SK-MEL-5 (cell line): ENCODE results near the gene CHST2. TPM values are rescaled to one million over a fixed set of nuclear protein-coding genes. Genes with fewer than 3 reads are reported as not detected.
A peak's percentile ranks its signal among the peaks of the same experiment; 100 is the strongest.
"Not testable (repeated sequence)": the region's sequence is repeated elsewhere in the genome, so short reads cannot be mapped to it uniquely, and the experiment has no call there.

Experiments used
- DNase-seq: peaks from one replicate; pipeline ENCODE4 v3.0.0-alpha.2; 2016; ENCODE audit warnings: low read depth, low spot score
- in situ Hi-C: cut with HindIII; loops from 2 replicates; pipeline ENCODE4 v1.10.0; 2016; ENCODE audit warnings: low sequenced_read_pairs, high pct_unique_total_duplicates, low pct_unique_long_range_greater_than_20kb
- polyA plus RNA-seq, 2 experiments: library from polyadenylated mRNA; depleted of rRNA; stranded (reverse); fragments of >200 nt; gene quantifications; 2 replicates each; pipeline ENCODE4 v1.2.3, GENCODE V29; 2015
- total RNA-seq: library from RNA; depleted of rRNA; stranded (reverse); fragments of >200 nt; shearing (Covaris generic); gene quantifications from 2 replicates; pipeline ENCODE4 v1.2.3, GENCODE V29; 2014; rRNA removed

Gene CHST2, protein sequence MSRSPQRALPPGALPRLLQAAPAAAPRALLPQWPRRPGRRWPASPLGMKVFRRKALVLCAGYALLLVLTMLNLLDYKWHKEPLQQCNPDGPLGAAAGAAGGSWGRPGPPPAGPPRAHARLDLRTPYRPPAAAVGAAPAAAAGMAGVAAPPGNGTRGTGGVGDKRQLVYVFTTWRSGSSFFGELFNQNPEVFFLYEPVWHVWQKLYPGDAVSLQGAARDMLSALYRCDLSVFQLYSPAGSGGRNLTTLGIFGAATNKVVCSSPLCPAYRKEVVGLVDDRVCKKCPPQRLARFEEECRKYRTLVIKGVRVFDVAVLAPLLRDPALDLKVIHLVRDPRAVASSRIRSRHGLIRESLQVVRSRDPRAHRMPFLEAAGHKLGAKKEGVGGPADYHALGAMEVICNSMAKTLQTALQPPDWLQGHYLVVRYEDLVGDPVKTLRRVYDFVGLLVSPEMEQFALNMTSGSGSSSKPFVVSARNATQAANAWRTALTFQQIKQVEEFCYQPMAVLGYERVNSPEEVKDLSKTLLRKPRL
- 3.6 and 4.3 TPM in 2 replicates for total RNA-seq
- 11.3 and 12.9 TPM in 2 replicates for polyA plus RNA-seq (2015; cell fraction: cytosol; rRNA removed)
- 2.7 and 3.9 TPM in 2 replicates for polyA plus RNA-seq (2015; cell fraction: nucleus; rRNA removed)

DNA sequence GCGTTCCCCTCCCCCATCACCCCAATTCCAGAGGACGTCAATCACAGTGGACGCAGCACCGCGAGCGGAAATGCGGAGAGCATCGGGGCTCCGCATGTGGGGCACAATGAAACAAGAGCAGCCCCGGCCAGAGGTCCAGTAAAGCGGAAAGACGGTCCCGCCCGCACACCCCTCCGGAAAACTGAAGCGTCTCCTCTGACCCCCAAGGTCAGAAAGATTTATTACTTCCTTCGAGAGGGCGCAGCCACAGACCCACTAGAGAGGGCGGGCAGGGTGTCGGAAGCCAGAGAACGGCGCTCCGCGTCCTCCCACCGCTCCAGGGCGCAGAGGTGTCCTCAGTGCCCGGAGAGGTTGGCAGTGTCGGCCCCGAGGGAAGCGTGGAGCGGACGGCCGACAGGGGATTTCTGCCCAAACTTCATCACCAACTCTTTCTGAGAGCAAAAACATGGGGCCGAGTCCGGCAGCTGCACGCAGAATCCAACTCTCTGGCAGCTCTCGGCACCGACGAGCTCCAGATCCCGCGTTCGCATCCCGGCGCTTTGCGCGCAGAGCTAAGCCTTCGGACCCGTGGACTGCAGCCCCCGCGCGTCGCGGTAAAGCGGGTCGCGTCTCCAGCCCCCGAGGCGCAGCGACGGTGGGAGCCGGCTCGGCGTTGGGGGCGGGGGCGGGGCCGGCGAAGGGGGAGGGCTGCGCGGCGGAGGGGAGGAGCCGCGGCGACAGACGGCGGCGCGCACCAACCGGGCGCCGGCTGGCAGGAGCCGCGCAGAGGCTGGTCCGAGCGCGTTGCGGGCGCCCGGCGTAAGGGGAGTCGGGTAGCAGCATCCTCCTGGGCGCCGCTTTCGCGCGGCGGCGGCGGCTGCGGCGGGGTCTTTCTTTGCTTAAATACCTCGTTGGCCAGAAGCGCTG is at the start of gene CHST2:
CHST2 (plus strand) TSS at position 763 of the 906 bp plus-strand sequence. CDS start 1,046 bp downstream, outside the sequence.
- in situ Hi-C loops: no loop called here
- DNase-seq: peak; percentile 72

DNA sequence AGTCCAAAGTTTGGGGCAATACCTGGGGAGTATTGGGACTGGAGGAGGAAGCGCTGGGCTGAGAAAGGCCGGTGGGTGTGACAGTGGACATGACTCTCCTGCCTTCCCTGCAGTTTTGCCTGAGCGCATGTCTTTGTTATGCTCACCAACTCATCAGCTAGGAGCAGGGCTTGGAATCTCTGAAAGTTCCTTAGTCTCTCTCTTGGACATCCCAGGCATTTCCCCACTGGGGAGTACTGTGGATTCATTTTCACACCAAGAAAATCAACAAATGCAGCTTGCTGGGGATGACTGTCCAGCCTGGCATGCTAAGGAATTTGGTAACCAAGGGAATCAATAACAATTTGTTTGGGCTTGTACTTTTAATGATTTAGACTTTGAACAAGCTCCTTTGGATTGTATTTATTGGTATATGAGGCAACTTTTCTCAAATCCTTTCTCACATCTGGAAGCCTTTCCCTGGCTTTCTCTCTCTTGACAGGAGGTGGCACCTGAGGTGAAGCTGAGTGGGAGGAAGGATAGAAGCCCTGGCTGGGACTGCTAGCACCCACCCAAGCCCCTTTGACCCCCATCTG is 48.5 kb upstream of the CHST2 start:
- no peak for DNase-seq
- in situ Hi-C loops: no loop called here

DNA sequence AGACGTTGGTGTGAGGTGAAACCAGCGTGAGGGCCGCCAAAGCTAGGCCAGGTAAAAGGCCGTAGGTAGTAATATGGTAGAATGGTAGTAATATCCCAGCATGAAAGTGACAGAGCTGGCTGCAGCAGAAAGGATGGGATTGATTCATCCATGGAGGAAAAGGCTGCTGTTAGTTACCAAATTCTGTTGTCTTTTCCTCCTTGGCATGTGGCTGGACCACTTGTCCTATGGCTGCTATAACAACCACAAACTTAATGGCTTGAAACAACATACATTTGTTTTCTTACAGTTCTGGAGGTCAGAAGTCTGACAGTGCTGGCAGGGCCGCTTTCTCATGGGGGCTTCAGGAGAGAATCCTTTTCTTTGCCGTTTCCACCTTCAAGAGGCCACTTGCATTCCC is 47.8 kb upstream of the CHST2 start:
- in situ Hi-C loops: no loop called here
- DNase-seq: no peak

DNA sequence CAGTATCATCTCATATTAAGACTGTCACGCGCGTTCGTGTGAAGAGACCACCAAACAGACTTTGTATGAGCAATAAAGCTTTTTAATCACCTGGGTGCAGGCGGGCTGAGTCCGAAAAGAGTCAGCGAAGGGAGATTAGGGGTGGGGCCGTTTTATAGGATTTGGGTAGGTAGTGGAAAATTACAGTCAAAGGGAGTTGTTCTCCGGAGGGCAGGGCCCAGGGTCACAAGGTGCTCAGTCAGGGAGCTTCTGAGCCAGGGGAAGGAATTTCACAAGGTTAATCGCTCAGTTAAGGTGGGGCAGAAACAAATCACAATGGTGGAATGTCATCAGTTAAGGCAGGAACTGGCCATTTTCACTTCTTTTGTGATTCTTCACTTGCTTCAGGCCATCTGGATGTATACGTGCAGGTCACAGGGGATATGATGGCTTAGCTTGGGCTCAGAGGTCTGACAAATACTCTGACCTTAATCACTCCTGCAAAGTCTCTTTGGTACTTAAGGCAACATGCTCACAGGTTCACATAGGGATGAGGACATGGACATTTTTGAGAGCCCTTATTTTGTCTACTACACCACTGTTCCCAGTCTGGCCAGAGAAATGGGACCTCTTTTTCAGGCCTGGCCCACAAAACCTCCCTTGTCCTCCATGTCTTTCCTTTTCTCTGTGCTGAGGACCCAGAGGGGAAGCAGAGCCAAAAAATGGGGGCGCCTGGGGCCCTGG is 47.1 kb upstream of the CHST2 start:
- DNase-seq, in situ Hi-C loops: not testable (repeated sequence)

DNA sequence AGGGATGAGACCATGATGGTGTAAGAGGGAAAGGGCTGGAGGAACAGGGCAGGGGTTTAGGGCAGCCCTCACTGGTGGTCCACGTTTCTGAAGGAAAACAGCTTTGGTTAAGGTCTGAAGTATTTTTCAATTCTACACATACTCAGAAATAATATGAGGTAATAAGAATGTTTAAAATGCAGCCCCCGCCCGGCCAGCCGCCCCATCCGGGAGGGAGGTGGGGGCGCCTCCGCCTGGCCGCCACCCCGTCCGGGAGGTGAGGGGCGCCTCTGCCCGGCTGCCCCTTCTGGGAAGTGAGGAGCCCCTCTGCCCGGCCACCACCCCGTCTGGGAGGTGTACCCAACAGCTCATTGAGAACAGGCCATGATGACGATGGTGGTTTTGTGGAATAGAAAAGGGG is 46.0 kb upstream of the CHST2 start:
- in situ Hi-C loops, DNase-seq: not testable (repeated sequence)

DNA sequence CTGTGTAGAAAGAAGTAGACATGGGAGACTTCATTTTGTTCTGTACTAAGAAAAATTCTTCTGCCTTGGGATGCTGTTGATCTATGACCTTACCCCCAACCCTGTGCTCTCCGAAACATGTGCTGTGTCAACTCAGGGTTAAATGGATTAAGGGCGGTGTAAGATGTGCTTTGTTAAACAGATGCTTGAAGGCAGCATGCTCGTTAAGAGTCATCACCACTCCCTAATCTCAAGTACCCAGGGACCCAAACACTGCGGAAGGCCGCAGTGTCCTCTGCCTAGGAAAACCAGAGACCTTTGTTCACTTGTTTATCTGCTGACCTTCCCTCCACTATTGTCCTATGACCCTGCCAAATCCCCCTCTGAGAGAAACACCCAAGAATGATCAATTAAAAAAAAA is 45.6 kb upstream of the CHST2 start:
- DNase-seq, in situ Hi-C loops: not testable (repeated sequence)

DNA sequence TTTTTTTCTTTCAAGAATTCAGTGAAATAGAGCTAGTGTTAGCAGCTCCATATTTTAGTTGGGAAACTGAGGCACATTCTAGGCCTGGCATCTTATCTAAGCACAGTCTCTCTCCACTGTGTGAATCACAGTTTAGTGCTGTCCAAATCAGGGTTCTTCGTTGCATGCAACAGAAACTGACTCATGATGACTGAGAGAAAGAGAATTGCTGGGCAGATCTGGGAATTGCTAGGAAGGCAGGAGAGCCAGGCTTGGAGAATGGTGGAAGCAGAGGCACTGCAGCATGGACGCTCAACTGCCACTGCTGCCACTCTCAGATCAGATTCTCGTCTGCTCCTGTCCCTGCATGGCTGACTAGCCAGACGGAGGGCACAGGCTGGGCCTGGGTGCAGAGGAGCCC is 40.7 kb upstream of the CHST2 start:
- in situ Hi-C loops: no loop called here
- no peak for DNase-seq

DNA sequence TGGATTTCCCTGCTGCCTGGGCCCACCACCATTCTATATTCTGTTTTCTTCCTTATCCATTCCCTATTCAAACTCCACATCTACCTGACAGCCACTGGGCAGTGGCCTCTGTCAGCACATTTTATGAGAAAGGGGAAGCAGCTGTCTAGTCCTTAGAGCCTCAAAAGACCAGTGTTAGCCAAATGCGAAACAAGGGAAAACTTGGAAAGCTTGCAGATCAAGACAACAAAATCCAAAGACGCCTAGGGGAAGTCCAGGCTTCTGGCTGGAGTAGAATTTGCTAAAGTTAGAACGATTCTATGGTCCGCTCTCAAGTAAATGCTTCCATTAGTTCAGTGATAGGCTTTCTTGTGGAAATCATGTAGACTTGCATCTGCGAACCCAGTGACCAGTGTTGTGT is 39.4 kb upstream of the CHST2 start:
- DNase-seq: no peak
- in situ Hi-C loops: no loop called here

DNA sequence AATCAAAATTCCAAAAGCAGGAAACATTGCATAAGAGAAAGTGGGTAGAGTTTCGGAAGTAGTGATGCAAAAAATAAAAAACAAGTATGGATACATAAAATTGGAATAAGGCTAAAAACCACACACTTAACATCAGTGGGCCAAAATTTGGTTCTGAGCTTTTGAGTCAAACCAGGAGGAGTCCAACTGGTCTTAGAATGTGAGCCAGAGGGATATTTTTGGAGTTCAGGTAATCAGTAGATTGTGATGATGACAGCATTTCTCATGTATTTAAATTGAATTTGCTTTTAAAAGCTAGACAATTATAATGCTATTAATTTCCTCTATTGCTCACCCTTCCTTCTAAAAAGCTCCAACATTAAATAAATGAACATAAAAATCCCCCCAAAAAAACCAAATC is 38.2 kb upstream of the CHST2 start:
- in situ Hi-C loops: no loop called here
- DNase-seq: no peak

DNA sequence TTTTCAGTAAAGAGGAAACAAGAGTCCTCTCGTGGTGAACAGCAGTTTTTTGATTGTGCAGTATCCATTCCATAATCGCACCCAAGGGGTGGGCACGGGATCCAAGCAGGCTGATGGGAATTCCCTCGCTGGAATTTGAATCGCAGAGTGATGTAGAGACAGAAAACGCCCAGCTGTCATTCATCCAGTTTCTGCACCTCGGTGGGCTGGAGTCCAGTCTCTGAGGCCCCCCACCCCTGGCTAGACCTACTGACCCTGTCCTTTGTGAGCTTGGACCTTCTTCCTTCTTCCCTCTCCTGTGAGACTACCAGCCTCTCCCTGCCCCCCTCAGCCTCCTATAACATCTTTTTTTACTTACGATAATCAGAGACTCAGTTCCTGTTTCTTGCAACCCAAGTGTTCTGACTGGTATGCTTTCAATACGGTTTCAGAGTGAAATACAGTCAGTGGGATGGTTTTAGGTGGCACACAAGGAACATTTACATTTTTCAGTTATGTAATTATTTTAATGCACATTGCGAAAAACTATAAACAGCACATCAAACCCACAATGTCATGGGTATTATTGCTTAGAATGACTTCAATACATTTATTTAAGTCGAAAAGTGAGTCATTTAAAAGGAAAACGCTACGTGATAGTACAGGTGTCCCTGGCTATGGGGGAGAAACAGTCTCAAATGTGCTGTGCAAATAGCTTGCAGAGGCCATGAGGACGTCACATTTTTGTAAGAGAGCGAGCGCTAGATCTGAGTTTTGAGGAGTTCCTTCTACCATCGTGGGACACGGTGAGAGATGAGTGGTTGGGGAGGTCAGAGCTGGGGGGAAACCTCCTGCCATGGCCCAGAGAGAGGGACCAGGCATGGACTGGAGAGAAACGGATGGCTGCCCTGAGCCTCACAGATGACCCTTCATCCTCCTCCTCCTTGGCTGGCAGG is 37.5 kb upstream of the CHST2 start:
- in situ Hi-C loops: no loop called here
- DNase-seq: no peak

DNA sequence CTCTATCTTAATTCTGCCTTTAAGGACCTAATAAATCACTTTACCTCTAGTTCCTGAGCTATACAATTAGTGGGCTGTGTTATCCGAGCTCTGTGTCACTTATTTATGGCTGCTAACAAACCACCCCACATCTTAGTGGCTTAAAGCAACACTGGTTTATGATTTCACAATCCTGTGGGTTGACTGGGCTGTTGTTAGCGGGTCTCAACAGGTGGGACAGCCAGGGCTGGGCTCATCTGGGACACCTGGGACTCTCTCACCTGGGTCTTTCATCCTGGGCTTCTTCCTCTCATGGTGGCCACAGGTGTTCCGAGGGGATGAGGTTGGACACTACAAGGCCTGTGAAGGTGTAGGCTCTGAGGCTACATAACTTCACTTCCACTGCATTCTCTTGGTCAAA is 35.8 kb upstream of the CHST2 start:
- in situ Hi-C loops: no loop called here

DNA sequence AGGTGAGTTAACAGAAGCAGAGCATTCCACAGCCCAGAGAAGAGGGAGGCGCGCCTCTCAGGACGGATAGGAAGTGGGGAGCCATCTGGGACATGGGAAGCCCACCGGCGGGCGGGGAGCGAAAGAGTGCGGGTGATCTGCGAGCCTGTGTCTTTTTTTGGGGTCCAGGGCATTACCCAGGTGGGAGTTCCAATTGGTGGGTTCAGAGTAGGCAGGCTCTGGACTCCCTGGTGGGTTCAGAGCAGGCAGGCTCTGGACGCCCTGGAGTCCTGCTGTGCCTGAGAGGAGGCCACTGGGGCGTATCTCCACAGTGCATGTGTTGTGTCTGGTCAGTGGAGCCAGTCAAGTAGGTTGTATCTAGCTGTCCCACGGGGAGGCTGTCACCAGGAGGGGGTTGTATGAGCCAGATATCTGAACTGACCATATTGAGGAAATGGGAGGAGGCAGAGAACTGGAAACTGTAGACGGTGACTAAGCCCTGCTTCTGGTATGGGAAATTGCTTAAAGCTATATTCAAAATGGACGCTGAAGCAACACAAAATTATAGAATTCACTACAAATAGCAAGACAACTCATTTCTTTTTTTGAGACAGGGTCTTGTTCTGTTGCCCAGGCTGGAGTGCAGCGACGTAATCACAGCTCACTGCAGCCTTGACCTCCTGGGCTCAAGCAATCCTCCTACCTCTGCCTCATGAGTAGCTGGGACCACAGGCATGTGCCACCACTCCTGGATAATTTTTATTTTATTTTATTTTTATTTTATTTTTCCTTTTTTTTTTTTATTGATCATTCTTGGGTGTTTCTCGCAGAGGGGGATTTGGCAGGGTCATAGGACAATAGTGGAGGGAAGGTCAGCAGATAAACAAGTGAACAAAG is 34.5 kb upstream of the CHST2 start:
- in situ Hi-C loops: no loop called here
- DNase-seq: no peak

More for the DNA sequence above, 35.8 kb upstream of the CHST2 start:
- DNase-seq: no peak

DNA sequence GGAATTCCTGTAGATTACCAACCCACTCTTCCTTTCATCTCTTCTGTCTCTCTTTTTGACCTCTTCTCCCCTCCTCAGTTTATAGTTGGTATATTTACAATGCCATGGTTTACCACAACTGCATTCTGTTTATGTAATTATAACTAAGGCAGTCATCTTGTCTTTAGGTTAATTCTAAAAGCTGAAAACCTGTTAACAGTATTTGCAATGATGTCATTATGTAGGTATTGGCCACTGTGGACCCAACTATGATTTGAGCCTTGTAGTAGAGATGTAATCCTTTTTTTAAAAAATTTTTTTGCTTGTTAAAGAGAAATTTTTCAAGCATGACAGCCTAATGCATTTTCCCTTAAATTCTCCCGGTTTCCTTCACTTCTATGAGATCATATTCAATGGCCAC is 30.7 kb upstream of the CHST2 start:
- in situ Hi-C loops: no loop called here
- no peak for DNase-seq

DNA sequence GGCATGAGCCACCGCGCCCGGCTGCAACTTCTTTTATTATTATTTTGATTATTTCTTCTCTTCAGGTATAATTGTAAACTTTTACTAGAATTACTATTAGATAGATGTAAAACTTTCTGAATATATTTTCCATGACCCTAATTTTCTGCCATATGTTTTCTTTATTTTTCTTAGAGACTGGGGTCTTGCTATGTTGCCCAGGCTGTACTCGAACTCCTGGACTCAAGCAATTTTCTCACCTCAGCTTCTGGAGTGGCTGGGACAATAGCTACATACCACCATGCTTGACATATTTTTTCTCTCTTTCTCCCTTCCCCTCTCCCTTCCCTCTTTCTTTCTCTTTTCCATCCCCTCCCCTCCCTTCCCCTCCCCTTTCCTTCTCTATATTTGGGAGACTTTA is 29.6 kb upstream of the CHST2 start:
- DNase-seq: no peak
- in situ Hi-C loops: no loop called here

DNA sequence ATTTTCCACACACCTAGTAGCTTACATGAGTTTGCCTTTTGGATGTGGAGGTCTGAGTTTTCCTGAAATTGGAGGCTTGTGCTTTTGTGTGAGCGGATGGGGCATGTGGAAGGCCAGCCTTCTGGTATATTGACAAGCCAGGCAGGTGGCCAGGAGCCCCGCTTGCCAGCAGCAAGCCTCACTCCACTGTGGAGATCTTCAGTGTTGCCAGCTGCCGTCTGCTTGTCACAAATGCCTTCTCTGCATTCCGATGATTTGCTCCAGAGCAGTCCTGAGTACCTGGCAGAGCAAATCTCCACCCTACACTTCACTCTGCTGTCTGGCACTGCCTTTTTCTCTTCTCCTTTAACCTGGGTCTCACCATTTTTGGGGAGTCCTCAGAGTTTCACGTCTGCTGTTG is 29.1 kb upstream of the CHST2 start:
- no peak for DNase-seq
- in situ Hi-C loops: no loop called here
